GM19240 (cell line): Measurements from ENCODE around the gene ASNSD1.
"Not testable (repeated sequence)": the region's sequence is repeated elsewhere in the genome, so short reads cannot be mapped to it uniquely, and the experiment has no call there.

Experiments used
- DNase-seq: peaks from one replicate; pipeline ENCODE4 v3.0.0; 2011; ENCODE audit warnings: low spot score; ENCODE audit not compliant: insufficient read length

ASNSD1 gene

DNA sequence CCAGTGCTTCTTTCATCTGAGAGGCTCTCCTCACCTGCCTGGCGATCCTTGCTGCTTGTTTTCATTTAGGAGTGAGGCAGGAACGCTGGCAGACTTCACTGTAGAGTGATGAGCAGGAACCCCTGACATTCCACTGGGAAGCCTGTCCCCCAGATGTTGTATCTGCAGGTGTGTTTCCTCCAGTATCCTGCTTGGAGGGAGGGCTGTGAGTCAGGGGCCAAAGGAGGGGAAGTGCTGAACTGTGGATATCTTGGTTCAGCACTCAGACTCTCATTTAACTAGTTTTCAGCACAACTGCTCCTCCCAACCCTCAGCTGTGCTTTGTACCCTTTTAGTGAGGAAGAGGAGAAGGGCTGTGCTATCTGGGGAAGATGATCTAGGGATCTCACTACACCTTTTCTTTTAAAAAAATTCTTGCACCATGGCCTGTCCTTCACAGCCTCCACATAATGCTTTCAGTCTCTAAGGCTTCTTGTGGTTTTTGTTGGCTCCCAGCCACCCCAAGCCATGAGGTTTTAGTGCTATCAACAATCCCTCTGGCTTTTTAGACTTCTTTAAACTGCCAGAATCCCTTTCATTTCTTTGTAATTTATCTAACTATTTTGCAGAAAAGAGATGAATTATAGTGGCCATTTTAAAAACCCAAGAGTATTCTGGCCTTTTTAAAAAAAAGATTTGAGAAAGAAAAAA lies 24.4 kb downstream of the ASNSD1 start:
- no peak for DNase-seq

DNA sequence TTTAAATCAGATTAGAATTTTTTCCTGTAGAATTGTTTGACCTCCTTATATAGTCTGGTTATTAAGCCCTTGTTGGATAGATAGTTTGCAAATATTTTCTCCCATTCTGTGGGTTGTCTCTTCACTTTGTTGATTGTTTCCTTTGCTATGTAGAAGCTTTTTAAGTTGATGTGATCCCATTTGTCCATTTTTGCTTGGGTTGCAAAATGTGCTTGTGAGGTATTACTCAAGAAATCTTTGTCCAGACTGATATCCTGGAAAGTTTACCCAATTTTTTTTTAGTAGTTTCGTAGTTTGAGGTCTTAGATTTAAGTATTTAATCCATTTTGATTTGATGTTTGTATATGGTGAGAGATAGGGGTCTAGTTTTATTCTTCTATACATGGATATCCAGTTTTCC lies 26.5 kb downstream of the ASNSD1 start:
- DNase-seq, result not testable (repeated sequence)

DNA sequence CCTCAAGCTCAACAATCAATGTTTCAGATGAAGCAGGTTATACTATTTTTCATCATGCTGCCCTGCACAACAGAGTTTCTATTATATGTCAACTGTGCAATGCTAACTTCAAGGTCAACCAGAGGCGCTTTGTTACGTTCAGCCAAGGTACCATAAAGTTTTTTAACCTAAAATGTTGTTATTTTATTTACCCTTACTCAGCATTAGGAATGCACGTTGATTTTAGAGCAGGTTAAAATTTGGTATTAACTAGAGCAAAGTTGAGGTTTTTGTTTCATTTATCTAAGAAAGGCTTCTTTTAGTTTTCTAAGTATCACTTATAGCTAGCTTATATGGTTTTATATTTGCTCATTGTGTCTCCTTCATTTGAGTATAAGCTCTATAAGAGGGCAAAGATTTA lies 35.0 kb downstream of the ASNSD1 start:
- DNase-seq, result no peak

DNA sequence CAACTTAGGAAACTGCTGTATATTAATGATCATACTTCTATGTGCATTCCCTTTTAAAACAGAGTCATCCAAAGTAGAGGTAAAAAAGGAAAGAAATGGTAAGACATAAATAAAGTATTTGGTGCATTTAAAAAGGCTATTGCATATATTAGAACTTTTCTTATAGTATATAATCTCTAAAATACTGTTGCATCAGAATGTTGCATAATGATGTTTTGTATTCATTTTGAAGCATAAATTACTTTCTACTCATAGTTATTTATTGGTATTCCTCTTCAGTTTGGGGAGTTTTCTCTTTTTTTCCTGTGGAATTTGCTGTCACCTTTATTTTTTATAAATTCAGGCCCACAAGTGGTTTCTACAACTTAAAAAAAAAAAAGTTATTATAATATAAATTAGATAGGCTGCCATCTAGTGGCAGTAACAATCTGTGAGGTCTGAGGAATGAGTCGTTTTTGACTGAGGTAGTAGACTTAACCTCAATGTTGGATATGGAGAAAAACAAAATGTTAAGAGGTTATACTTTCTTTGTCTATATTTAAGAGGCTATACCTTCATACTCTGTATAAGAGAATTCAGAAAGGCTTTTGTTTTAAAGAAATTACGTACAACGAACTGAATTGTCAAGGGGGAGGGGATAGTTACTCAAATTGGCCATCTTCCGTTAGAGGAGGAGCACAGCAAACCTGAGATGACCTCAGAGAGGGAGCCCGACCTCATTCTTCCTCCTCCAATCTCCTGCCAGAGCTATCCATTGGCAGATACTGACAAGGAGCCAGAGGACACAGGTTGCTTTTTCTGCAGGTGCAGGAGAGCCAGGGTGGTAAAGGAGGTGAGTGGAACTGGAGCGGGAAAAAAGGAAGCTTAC lies 37.0 kb downstream of the ASNSD1 start:
- DNase-seq, result no peak

DNA sequence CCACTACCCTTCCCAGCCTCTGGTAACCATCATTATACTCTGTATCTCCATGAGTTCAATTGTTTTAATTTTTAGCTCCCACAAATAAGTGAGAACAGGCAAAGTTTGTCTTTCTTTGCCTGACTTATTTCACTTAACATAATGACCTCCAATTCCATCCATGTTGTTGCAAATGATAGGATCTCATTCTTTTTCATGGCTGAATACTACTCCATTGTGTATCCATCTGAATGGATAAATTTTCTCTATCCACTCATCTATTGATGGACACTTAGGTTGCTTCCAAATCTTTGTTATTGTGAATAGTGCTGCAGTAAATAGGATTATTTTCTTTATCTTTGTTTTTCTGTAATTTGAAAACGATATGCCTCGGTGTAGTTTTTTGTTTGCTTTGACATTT lies 39.4 kb downstream of the ASNSD1 start:
- no peak for DNase-seq

DNA sequence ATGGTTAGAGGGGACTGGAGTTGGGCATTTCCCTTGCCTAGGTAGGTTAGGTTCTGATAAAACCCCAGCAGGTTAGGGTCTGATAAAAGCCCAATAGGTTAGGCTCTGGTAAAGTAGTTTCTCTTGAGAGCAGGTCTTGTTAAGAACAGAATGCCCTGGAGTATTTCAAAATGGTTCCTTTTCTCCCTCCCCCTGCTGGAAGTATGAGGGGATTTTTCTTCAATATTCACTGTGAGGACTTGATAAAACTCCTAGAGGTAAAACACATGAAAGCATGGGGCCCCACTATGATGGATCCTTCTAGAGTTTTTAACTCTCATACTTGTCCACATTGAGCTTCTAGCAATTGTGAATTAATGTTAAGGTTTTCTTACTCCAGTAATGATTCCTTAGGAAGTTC lies 40.8 kb downstream of the ASNSD1 start:
- DNase-seq, result no peak

DNA sequence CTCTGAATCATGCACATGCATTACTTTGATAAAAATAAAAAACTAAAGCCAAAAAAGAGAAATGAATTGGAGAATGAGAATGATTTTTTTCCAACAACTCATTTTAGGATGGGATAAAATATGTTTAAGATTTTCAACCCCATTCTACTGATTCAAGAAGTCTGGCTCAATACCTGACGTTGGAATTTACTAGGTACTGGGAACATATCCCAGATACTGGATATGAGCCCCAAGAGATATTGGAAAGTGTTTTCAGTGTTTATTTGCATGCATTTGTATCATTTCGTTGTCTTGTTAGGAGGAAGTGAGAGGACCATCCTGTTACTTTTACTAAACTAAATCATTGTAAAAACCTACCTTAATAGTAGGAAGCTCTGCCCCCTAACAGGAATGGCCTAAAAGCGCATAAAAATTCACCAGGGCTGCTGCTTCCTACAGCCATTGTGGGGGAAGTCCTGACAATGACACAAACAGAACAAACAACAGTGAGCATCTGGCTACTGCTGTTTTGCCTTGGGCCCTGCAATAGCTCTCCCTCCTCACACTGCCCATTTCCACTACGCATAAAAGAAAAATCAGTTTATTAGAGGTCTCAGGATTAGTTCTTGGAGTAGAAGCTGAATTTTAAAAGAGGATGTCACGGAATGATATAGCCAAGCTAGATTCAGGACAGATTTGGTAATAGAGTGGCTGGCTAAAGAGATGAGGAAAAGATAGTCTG lies 48.4 kb downstream of the ASNSD1 start:
- no peak for DNase-seq

DNA sequence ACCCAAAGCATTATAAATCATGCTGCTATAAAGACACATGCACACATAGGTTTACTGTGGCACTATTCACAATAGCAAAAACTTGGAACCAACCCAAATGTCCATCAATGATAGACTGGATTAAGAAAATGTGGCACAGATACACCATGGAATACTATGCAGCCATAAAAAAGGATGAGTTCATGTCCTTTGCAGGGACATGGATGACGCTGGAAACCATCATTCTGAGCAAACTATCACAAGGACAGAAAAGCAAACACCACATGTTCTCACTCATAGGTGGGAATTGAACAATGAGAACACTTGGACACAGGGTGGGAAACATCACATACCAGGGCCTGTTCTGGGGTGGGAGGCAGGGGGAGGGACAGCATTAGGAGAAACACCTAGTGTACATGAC lies 56.3 kb downstream of the ASNSD1 start:
- not testable (repeated sequence) for DNase-seq

DNA sequence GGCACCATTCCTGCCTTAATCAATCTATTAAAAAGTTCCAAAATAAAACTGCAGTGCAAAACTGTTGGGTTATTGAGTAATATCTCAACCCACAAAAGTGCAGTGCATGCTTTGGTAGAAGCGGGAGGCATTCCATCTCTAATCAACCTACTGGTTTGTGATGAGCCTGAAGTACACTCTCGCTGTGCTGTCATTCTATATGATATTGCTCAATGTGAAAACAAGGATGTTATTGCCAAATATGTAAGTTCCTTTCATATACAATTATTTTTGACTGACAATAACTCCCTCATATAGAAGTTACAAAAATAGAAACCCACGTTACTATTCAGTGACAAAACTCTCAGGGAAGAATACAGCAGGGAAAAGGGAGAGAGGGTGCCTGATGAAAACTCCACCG lies 58.3 kb downstream of the ASNSD1 start:
- no peak for DNase-seq
